ENCODE results near the gene DUSP7. TPM values are rescaled to one million over a fixed set of nuclear protein-coding genes. Genes with fewer than 3 reads are reported as not detected.

The DUSP7 gene
- total RNA-seq, 1 experiment from 2014 or later = 11.1 TPM

- no peaks in the 10 kb centered on the region for H3K79me2 ChIP-seq (ENCODE audit: low read length)
- H3K27ac ChIP-seq (ENCODE audit: low read length) = no peak overlapping the region
- H3K4me1 ChIP-seq (ENCODE audit: low read length) = peaks cover 20% of the 10 kb centered on the region
- H3K36me3 ChIP-seq (ENCODE audit: insufficient read depth, low read length) = no peaks in the 10 kb centered on the region
- DNase-seq = no peak
- H3K27me3 ChIP-seq (ENCODE audit: low read length) = no peaks in the 10 kb centered on the region
- no peak overlapping the region for H3K9ac ChIP-seq (ENCODE audit: low read length)
- H3K9me2 ChIP-seq (replicated peaks; ENCODE audit: insufficient read depth, low read length) = no peaks in the 10 kb centered on the region
- H4K20me1 ChIP-seq (ENCODE audit: insufficient read depth, low read depth, low read length) = peaks cover 5% of the 10 kb centered on the region; the same call in 1 of the 2 replicates
- H3K4me2 ChIP-seq (ENCODE audit: low read depth, low read length, poor library complexity, severe bottlenecking) = no peak overlapping the region
- H3K9me3 ChIP-seq (ENCODE audit: low read length) = no peaks in the 10 kb centered on the region
- no peak overlapping the region for H2AFZ ChIP-seq (ENCODE audit: low read length)
- no peak overlapping the region for H3K4me3 ChIP-seq (ENCODE audit: low read length)
Measured at GRCh38 chr3:52004906-52005395, 51.4 kb downstream of the DUSP7 start.

GRCh38 chr3:52004163-52004787, 52.1 kb downstream of the DUSP7 start:
- peaks cover 20% of the 10 kb centered on the region for H3K4me1 ChIP-seq (ENCODE audit: low read length)
- DNase-seq = peak; percentile 78
- H3K9ac ChIP-seq (ENCODE audit: low read length) = no peak overlapping the region
- no peak overlapping the region for H3K4me3 ChIP-seq (ENCODE audit: low read length)
- no peak overlapping the region for H3K4me2 ChIP-seq (ENCODE audit: low read depth, low read length, poor library complexity, severe bottlenecking)
- peaks cover 5% of the 10 kb centered on the region; the same call in 1 of the 2 replicates for H4K20me1 ChIP-seq (ENCODE audit: insufficient read depth, low read depth, low read length)
- no peak overlapping the region for H2AFZ ChIP-seq (ENCODE audit: low read length)
- no peaks in the 10 kb centered on the region for H3K36me3 ChIP-seq (ENCODE audit: insufficient read depth, low read length)
- H3K79me2 ChIP-seq (ENCODE audit: low read length) = no peaks in the 10 kb centered on the region
- no peaks in the 10 kb centered on the region for H3K9me3 ChIP-seq (ENCODE audit: low read length)
- H3K27ac ChIP-seq (ENCODE audit: low read length) = no peak overlapping the region
- H3K9me2 ChIP-seq (replicated peaks; ENCODE audit: insufficient read depth, low read length) = no peaks in the 10 kb centered on the region
- no peaks in the 10 kb centered on the region for H3K27me3 ChIP-seq (ENCODE audit: low read length)

GRCh38 chr3:52002748-52003147, 53.6 kb downstream of the DUSP7 start:
- H3K36me3 ChIP-seq (ENCODE audit: insufficient read depth, low read length) = no peaks in the 10 kb centered on the region
- no peaks in the 10 kb centered on the region for H3K9me3 ChIP-seq (ENCODE audit: low read length)
- no peak overlapping the region for H3K9ac ChIP-seq (ENCODE audit: low read length)
- no peaks in the 10 kb centered on the region for H3K79me2 ChIP-seq (ENCODE audit: low read length)
- no peaks in the 10 kb centered on the region for H3K9me2 ChIP-seq (replicated peaks; ENCODE audit: insufficient read depth, low read length)
- peaks cover 20% of the 10 kb centered on the region for H3K4me1 ChIP-seq (ENCODE audit: low read length)
- H3K27me3 ChIP-seq (ENCODE audit: low read length) = no peaks in the 10 kb centered on the region
- H3K27ac ChIP-seq (ENCODE audit: low read length) = no peak overlapping the region
- peaks cover 5% of the 10 kb centered on the region; the same call in 1 of the 2 replicates for H4K20me1 ChIP-seq (ENCODE audit: insufficient read depth, low read depth, low read length)
- no peak for DNase-seq
- no peak overlapping the region for H3K4me3 ChIP-seq (ENCODE audit: low read length)
- no peak overlapping the region for H3K4me2 ChIP-seq (ENCODE audit: low read depth, low read length, poor library complexity, severe bottlenecking)
- H2AFZ ChIP-seq (ENCODE audit: low read length) = no peak overlapping the region

- no peak overlapping the region for H2AFZ ChIP-seq (ENCODE audit: low read length)
- H3K27ac ChIP-seq (ENCODE audit: low read length) = no peak overlapping the region
- 0 out of 2 replicates have a peak overlapping the region, but pooled peaks have one; percentile 19 for H3K9ac ChIP-seq (ENCODE audit: low read length)
- peaks cover 18% of the 10 kb centered on the region for H3K4me1 ChIP-seq (ENCODE audit: low read length)
- peaks cover 5% of the 10 kb centered on the region; the same call in 1 of the 2 replicates for H4K20me1 ChIP-seq (ENCODE audit: insufficient read depth, low read depth, low read length)
- H3K9me2 ChIP-seq (replicated peaks; ENCODE audit: insufficient read depth, low read length) = no peaks in the 10 kb centered on the region
- no peaks in the 10 kb centered on the region for H3K36me3 ChIP-seq (ENCODE audit: insufficient read depth, low read length)
- H3K4me2 ChIP-seq (ENCODE audit: low read depth, low read length, poor library complexity, severe bottlenecking) = peak overlapping the region; percentile 36
- DNase-seq = peak; percentile 96
- no peaks in the 10 kb centered on the region for H3K27me3 ChIP-seq (ENCODE audit: low read length)
- H3K4me3 ChIP-seq (ENCODE audit: low read length) = no peak overlapping the region
- H3K79me2 ChIP-seq (ENCODE audit: low read length) = no peaks in the 10 kb centered on the region
- H3K9me3 ChIP-seq (ENCODE audit: low read length) = no peaks in the 10 kb centered on the region
Measured at GRCh38 chr3:52001443-52001974, 54.9 kb downstream of the DUSP7 start.

GRCh38 chr3:51999846-52000245, 56.5 kb downstream of the DUSP7 start:
- Histone ChIP-seq H3K4me2 (ENCODE audit: low read depth, low read length, poor library complexity, severe bottlenecking) (no peak overlapping the region), H3K27ac (ENCODE audit: low read length) (no peak overlapping the region), H3K36me3 (ENCODE audit: insufficient read depth, low read length) (peaks cover 8% of the 10 kb centered on the region), H2AFZ (ENCODE audit: low read length) (no peak overlapping the region), H3K27me3 (ENCODE audit: low read length) (no peaks in the 10 kb centered on the region), H3K79me2 (ENCODE audit: low read length) (peaks cover 9% of the 10 kb centered on the region), H3K9ac (ENCODE audit: low read length) (0 out of 2 replicates have a peak overlapping the region, but pooled peaks have one; percentile 11), H4K20me1 (ENCODE audit: insufficient read depth, low read depth, low read length) (peaks cover 10% of the 10 kb centered on the region; the same call in 1 of the 2 replicates), H3K4me3 (ENCODE audit: low read length) (no peak overlapping the region), H3K9me2 (replicated peaks; ENCODE audit: insufficient read depth, low read length) (no peaks in the 10 kb centered on the region), H3K9me3 (ENCODE audit: low read length) (no peaks in the 10 kb centered on the region), H3K4me1 (ENCODE audit: low read length) (peaks cover 12% of the 10 kb centered on the region)
- no peak for DNase-seq

Other genes with a start within 250 kb of the DUSP7 start
- not detected in 2 replicates for gene IQCF2, start 195.0 kb downstream of the DUSP7 start, total RNA-seq (2014; rRNA removed; shearing (Covaris generic); ENCODE audit: low replicate concordance)
- not detected in 2 replicates for gene IQCF5, start 181.0 kb downstream of the DUSP7 start, total RNA-seq (2014; rRNA removed; shearing (Covaris generic); ENCODE audit: low replicate concordance)
- gene IQCF1, start 153.2 kb downstream of the DUSP7 start, total RNA-seq (2014; rRNA removed; shearing (Covaris generic); ENCODE audit: low replicate concordance) = not detected in 2 replicates
- 15.1 and 39.8 TPM in 2 replicates for gene RRP9, start 114.7 kb downstream of the DUSP7 start, total RNA-seq (2014; rRNA removed; shearing (Covaris generic); ENCODE audit: low replicate concordance)
- gene PARP3, start 114.2 kb downstream of the DUSP7 start, total RNA-seq (2014; rRNA removed; shearing (Covaris generic); ENCODE audit: low replicate concordance) = 29.1 and 43.5 TPM in 2 replicates
- gene GPR62, start 101.2 kb downstream of the DUSP7 start, total RNA-seq (2014; rRNA removed; shearing (Covaris generic); ENCODE audit: low replicate concordance) = not detected in 2 replicates
- gene PCBP4, start 89.1 kb downstream of the DUSP7 start, total RNA-seq (2014; rRNA removed; shearing (Covaris generic); ENCODE audit: low replicate concordance) = 16.9 and 17.9 TPM in 2 replicates
- gene ABHD14B, start 82.5 kb downstream of the DUSP7 start, total RNA-seq (2014; rRNA removed; shearing (Covaris generic); ENCODE audit: low replicate concordance) = 104 and 118 TPM in 2 replicates
- 36.9 and 58.2 TPM in 2 replicates for gene ABHD14A, start 81.5 kb downstream of the DUSP7 start, total RNA-seq (2014; rRNA removed; shearing (Covaris generic); ENCODE audit: low replicate concordance)
- 71.0 and 97.0 TPM in 2 replicates for gene ACY1, start 73.0 kb downstream of the DUSP7 start, total RNA-seq (2014; rRNA removed; shearing (Covaris generic); ENCODE audit: low replicate concordance)
- gene RPL29, start 60.7 kb downstream of the DUSP7 start, total RNA-seq (2014; rRNA removed; shearing (Covaris generic); ENCODE audit: low replicate concordance) = 2,656 and 3,245 TPM in 2 replicates
- gene POC1A, start 97.9 kb upstream of the DUSP7 start, total RNA-seq (2014; rRNA removed; shearing (Covaris generic); ENCODE audit: low replicate concordance) = 12.7 and 18.6 TPM in 2 replicates
- 24.8 and 41.6 TPM in 2 replicates for gene ALAS1, start 141.6 kb upstream of the DUSP7 start, total RNA-seq (2014; rRNA removed; shearing (Covaris generic); ENCODE audit: low replicate concordance)
- 7.4 and 26.5 TPM in 2 replicates for gene TLR9, start 169.1 kb upstream of the DUSP7 start, total RNA-seq (2014; rRNA removed; shearing (Covaris generic); ENCODE audit: low replicate concordance)
- gene TWF2, start 182.6 kb upstream of the DUSP7 start, total RNA-seq (2014; rRNA removed; shearing (Covaris generic); ENCODE audit: low replicate concordance) = 42.0 and 76.3 TPM in 2 replicates
- gene PPM1M, start 189.2 kb upstream of the DUSP7 start, total RNA-seq (2014; rRNA removed; shearing (Covaris generic); ENCODE audit: low replicate concordance) = 25.5 and 35.4 TPM in 2 replicates
- gene WDR82, start 222.1 kb upstream of the DUSP7 start, total RNA-seq (2014; rRNA removed; shearing (Covaris generic); ENCODE audit: low replicate concordance) = 30.4 and 42.0 TPM in 2 replicates
- gene GLYCTK, start 231.3 kb upstream of the DUSP7 start, total RNA-seq (2014; rRNA removed; shearing (Covaris generic); ENCODE audit: low replicate concordance) = 1.6 and 8.3 TPM in 2 replicates

Data from Karpas-422 (cell line).